Motor neuron (in vitro differentiated cells): ENCODE measurements around the gene FRMD6. TPM values are rescaled to one million over a fixed set of nuclear protein-coding genes. Genes with fewer than 3 reads are reported as not detected.
A peak's percentile ranks its signal among the peaks of the same experiment; 100 is the strongest.
"Not testable (repeated sequence)": the region's sequence is repeated elsewhere in the genome, so short reads cannot be mapped to it uniquely, and the experiment has no call there.

Experiments used
- ATAC-seq, 8 experiments: fragments of 200-7000 bp; cut with Tn5 transposase; replicated peaks in 6 of 8; 2 replicates each; pipeline ENCODE4 v1.8.0; 2021; ENCODE audit warnings: mild to moderate bottlenecking in 8 of 8, moderate library complexity in 8 of 8
- H3K27ac ChIP-seq, 2 donors: fragments of 250-450 bp; sonication (Bioruptor Pico); 2 replicates each; pipeline ENCODE4 v1.9.0; 2021; ENCODE audit warnings: antibody characterized with exemption in 2 of 2, mild to moderate bottlenecking in 2 of 2, moderate library complexity in 1 of 2
- H3K4me1 ChIP-seq, 2 donors: fragments of 250-450 bp; sonication (Bioruptor Pico); replicated peaks in 1 of 2; 2 replicates each; pipeline ENCODE4 v1.6.1; 2021; ENCODE audit warnings: antibody characterized with exemption in 2 of 2, mild to moderate bottlenecking in 2 of 2, moderate library complexity in 1 of 2
- H3K4me3 ChIP-seq, 5 donors: fragments of 250-450 bp; sonication (Bioruptor Pico); 2 replicates each; pipeline ENCODE4 v1.9.0; 2021; ENCODE audit warnings: antibody characterized with exemption in 5 of 5, mild to moderate bottlenecking in 5 of 5, moderate library complexity in 4 of 5
- whole genome bisulfite sequencing, 10 experiments: fragments of 450-650 bp; shearing (Covaris generic); methylation state at CpG; one replicate each; pipeline ENCODE4 v1.0.0; 2022; 5-methylcytosine and 5-hydroxymethylcytosine counted together
- in situ Hi-C, 9 experiments: fragments of 400-800 bp; cut with MboI; loops; one replicate each; pipeline ENCODE4 v1.15.0; 2021; ENCODE audit warnings: low sequenced_read_pairs in 9 of 9, low pct_unique_long_range_greater_than_20kb in 2 of 9; ENCODE audit not compliant: unreplicated experiment in 9 of 9
- total RNA-seq, 8 experiments: library from RNA; unstranded; fragments of 300-600 nt; gene quantifications; 2 replicates each; pipeline versions ENCODE4 v1.2.3 to v1.2.4, GENCODE V29; 2022

The FRMD6 gene
- total RNA-seq, 8 experiments from 2014 or later: 2.8 to 129 (median 19.4) TPM

GRCh38 chr14:51743588-51744000 is 91.9 kb downstream of the FRMD6 start:
- Histone ChIP-seq H3K4me3 (no peak overlapping the region), H3K27ac (no peak overlapping the region), H3K4me1 (no peaks in the 10 kb centered on the region)
- in situ Hi-C loops: no loop called here
- 88 to 100% methylated on average over 1 to 5 of the region's 23 CpGs; no CpG with 5 or more reads in 8 of the 10 experiments for WGBS, 10 experiments
- no peak for ATAC-seq

- H3K4me1 ChIP-seq: no peaks in the 10 kb centered on the region
- ATAC-seq: no peak
- no peak overlapping the region for H3K27ac ChIP-seq
- in situ Hi-C loops: no loop called here
- no peak overlapping the region for H3K4me3 ChIP-seq
- 43 to 100% (median 91%) methylated on average over 1 to 5 of the region's 31 CpGs; no CpG with 5 or more reads in 2 of the 10 experiments for WGBS, 10 experiments
Observed at GRCh38 chr14:51744372-51745130, 92.8 kb downstream of the FRMD6 start.

GRCh38 chr14:51746823-51747222 is 95.1 kb downstream of the FRMD6 start:
- H3K4me3 ChIP-seq, in situ Hi-C loops, ATAC-seq, H3K4me1 ChIP-seq, H3K27ac ChIP-seq: not testable (repeated sequence)
- 93 to 100% methylated on average over 1 to 3 of the region's 25 CpGs; no CpG with 5 or more reads in 8 of the 10 experiments for WGBS, 10 experiments

GRCh38 chr14:51750542-51750941 is 98.8 kb downstream of the FRMD6 start:
- 50 to 90% (median 88%) methylated on average over 2 to 7 of the region's 13 CpGs; no CpG with 5 or more reads in 6 of the 10 experiments for WGBS, 10 experiments
- ATAC-seq: no peak

GRCh38 chr14:51751611-51752345 is 100.1 kb downstream of the FRMD6 start:
- H3K27ac ChIP-seq, H3K4me1 ChIP-seq, in situ Hi-C loops, ATAC-seq, H3K4me3 ChIP-seq: not testable (repeated sequence)
- 20 to 100% (median 90%) methylated on average over 1 to 8 of the region's 16 CpGs; no CpG with 5 or more reads in 3 of the 10 experiments for WGBS, 10 experiments

More at GRCh38 chr14:51750542-51750941, 98.8 kb downstream of the FRMD6 start:
- Histone ChIP-seq H3K4me3 (no peak overlapping the region), H3K27ac (no peak overlapping the region), H3K4me1 (no peaks in the 10 kb centered on the region)
- in situ Hi-C loops: no loop called here

GRCh38 chr14:51757756-51758155 is 106.0 kb downstream of the FRMD6 start:
- ATAC-seq, H3K4me1 ChIP-seq, H3K4me3 ChIP-seq, in situ Hi-C loops, H3K27ac ChIP-seq: not testable (repeated sequence)
- 8 to 90% (median 78%) methylated on average over 1 to 6 of the region's 7 CpGs; no CpG with 5 or more reads in 2 of the 10 experiments for WGBS, 10 experiments

GRCh38 chr14:51759950-51760349 is 108.2 kb downstream of the FRMD6 start:
- WGBS, 10 experiments: no CpG with 5 or more reads among the region's 18 CpGs

GRCh38 chr14:51765726-51766125 is 114.0 kb downstream of the FRMD6 start:
- WGBS, 10 experiments: 33 to 100% (median 89%) methylated on average over 1 to 11 of the region's 13 CpGs; no CpG with 5 or more reads in 4 of the 10 experiments
- H3K27ac ChIP-seq, in situ Hi-C loops, H3K4me1 ChIP-seq, ATAC-seq, H3K4me3 ChIP-seq: not testable (repeated sequence)

More at GRCh38 chr14:51759950-51760349, 108.2 kb downstream of the FRMD6 start:
- Histone ChIP-seq H3K27ac (no peak overlapping the region), H3K4me3 (no peak overlapping the region), H3K4me1 (no peaks in the 10 kb centered on the region)
- no peak for ATAC-seq
- in situ Hi-C loops: no loop called here

- ATAC-seq, in situ Hi-C loops, H3K4me1 ChIP-seq, H3K4me3 ChIP-seq, H3K27ac ChIP-seq: not testable (repeated sequence)
- WGBS, 10 experiments: 35 to 100% (median 86%) methylated on average over 1 to 7 of the region's 8 CpGs; no CpG with 5 or more reads in 4 of the 10 experiments
Observed at GRCh38 chr14:51766586-51766985, 114.9 kb downstream of the FRMD6 start.

GRCh38 chr14:51769261-51769660 is 117.6 kb downstream of the FRMD6 start:
- H3K27ac ChIP-seq, H3K4me1 ChIP-seq, H3K4me3 ChIP-seq, in situ Hi-C loops, ATAC-seq: not testable (repeated sequence)
- 48 to 93% (median 72%) methylated on average over 1 to 7 of the region's 7 CpGs; no CpG with 5 or more reads in 1 of the 10 experiments for WGBS, 10 experiments

GRCh38 chr14:51774209-51774608 is 122.5 kb downstream of the FRMD6 start:
- 50 to 90% methylated on average over 2 of the region's 19 CpGs; no CpG with 5 or more reads in 8 of the 10 experiments for WGBS, 10 experiments
- peaks cover 0 to 3% of the 10 kb centered on the region in 2 donors for H3K4me1 ChIP-seq
- in situ Hi-C loops: loop anchor here in 5 of 9 experiments (10.0 kb wide), 3 partner anchors 119 to 489 kb away; partner anchors contain the start of gene FRMD6 (in 1 of the 5)
- no peak overlapping the region for H3K4me3 ChIP-seq
- ATAC-seq: no peak
- no peak overlapping the region for H3K27ac ChIP-seq

- ATAC-seq: peak; percentile 55 to 83 (median 65)
- H3K27ac ChIP-seq: no peak overlapping the region
- in situ Hi-C loops: loop anchor here in 7 of 9 experiments (10.0 to 25.0 kb wide), 4 partner anchors 121 to 491 kb away; partner anchors contain the start of gene FRMD6 (in 1 of the 7)
- peaks cover under 1 to 7% of the 10 kb centered on the region in 2 donors for H3K4me1 ChIP-seq
- 0 to 100% (median 61%) methylated on average over 1 to 10 of the region's 13 CpGs; no CpG with 5 or more reads in 2 of the 10 experiments for WGBS, 10 experiments
- no peak overlapping the region for H3K4me3 ChIP-seq
Observed at GRCh38 chr14:51776102-51776894, 124.6 kb downstream of the FRMD6 start.
